ENCODE results near the gene MYH9. TPM values are rescaled to one million over a fixed set of nuclear protein-coding genes. Genes with fewer than 3 reads are reported as not detected.

MYH9 gene
- total RNA-seq, 2 experiments from 2014 or later, result 112 to 223 TPM

- POLR2A ChIA-PET, result interaction anchor here (0.6 kb wide), 1 partner anchor 9 kb away, joined by 7 read pairs; no protein-coding TSS in a partner anchor
- DNase-seq (ENCODE audit: low spot score), result no peak
- no peak overlapping the region for H3K4me2 ChIP-seq (ENCODE audit: low read length)
Measured at GRCh38 chr22:36422287-36423014, 34.7 kb upstream of the MYH9 start.

GRCh38 chr22:36419912-36420882 is 32.4 kb upstream of the MYH9 start:
- Histone ChIP-seq H3K9me2 (ENCODE audit: insufficient read depth, low read length) (no peaks in the 10 kb centered on the region), H3K4me3 (ENCODE audit: low read depth, low read length, poor library complexity, severe bottlenecking) (no peak overlapping the region), H3K27ac (ENCODE audit: low read depth, low read length, poor library complexity, severe bottlenecking) (no peak overlapping the region), H3K79me2 (ENCODE audit: insufficient read depth, low read depth, low read length) (no peaks in the 10 kb centered on the region), H3K4me2 (ENCODE audit: low read length) (no peak overlapping the region), H2AFZ (ENCODE audit: low read length) (no peak overlapping the region; the same call in 1 of the 2 replicates), H4K20me1 (ENCODE audit: insufficient read depth, low read length) (no peaks in the 10 kb centered on the region), H3K9me3 (ENCODE audit: low read length) (no peaks in the 10 kb centered on the region), H3K4me1 (ENCODE audit: insufficient read depth, low read length, poor library complexity, severe bottlenecking) (peaks cover 26% of the 10 kb centered on the region), H3K36me3 (ENCODE audit: insufficient read depth, low read length) (no peaks in the 10 kb centered on the region)
- TF ChIP-seq EZH2phosphoT487 (IDR thresholded peaks at IDR 0.05; ENCODE audit: borderline replicate concordance, low read depth, low read length), result no peak
- TF ChIP-seq CTCF (conservative IDR thresholded peaks at IDR 0.05; ENCODE audit: low read length), result no peak
- BruUV-seq (replicated peaks), result no TSS peak
- DNase-seq (ENCODE audit: low spot score), result no peak
- ChIA-PET POLR2A (no interaction called here), CTCF (ENCODE audit: unreplicated experiment) (no interaction called here)
- intact Hi-C loops (cut with micrococcal nuclease; ENCODE audit: unreplicated experiment), result no loop called here

More at GRCh38 chr22:36422287-36423014, 34.7 kb upstream of the MYH9 start:
- Histone ChIP-seq H3K27ac (ENCODE audit: low read depth, low read length, poor library complexity, severe bottlenecking) (no peak overlapping the region), H3K4me3 (ENCODE audit: low read depth, low read length, poor library complexity, severe bottlenecking) (no peak overlapping the region), H4K20me1 (ENCODE audit: insufficient read depth, low read length) (no peaks in the 10 kb centered on the region), H3K4me1 (ENCODE audit: insufficient read depth, low read length, poor library complexity, severe bottlenecking) (peaks cover 14% of the 10 kb centered on the region), H3K79me2 (ENCODE audit: insufficient read depth, low read depth, low read length) (no peaks in the 10 kb centered on the region), H3K9me3 (ENCODE audit: low read length) (no peaks in the 10 kb centered on the region), H3K9me2 (ENCODE audit: insufficient read depth, low read length) (no peaks in the 10 kb centered on the region), H2AFZ (ENCODE audit: low read length) (0 out of 2 replicates have a peak overlapping the region, but pooled peaks have one; percentile 9), H3K36me3 (ENCODE audit: insufficient read depth, low read length) (no peaks in the 10 kb centered on the region)
- CTCF ChIA-PET (ENCODE audit: unreplicated experiment), result no interaction called here
- no TSS peak for BruUV-seq (replicated peaks)
- no peak for TF ChIP-seq CTCF (conservative IDR thresholded peaks at IDR 0.05; ENCODE audit: low read length)
- no peak for TF ChIP-seq EZH2phosphoT487 (IDR thresholded peaks at IDR 0.05; ENCODE audit: borderline replicate concordance, low read depth, low read length)
- intact Hi-C loops (cut with micrococcal nuclease; ENCODE audit: unreplicated experiment), result no loop called here
